ENCODE results near the gene ANTXR1. TPM values are rescaled to one million over a fixed set of nuclear protein-coding genes. Genes with fewer than 3 reads are reported as not detected.

The ANTXR1 gene
- total RNA-seq, 1 donor from 2014 or later, result not detected

- intact Hi-C loops (cut with micrococcal nuclease), result no loop called here
These were observed 119.2 kb downstream of the ANTXR1 start for GRCh38 chr2:69131983-69132675.

- intact Hi-C loops (cut with micrococcal nuclease), result no loop called here
These were observed 120.1 kb downstream of the ANTXR1 start for GRCh38 chr2:69132960-69133590.

GRCh38 chr2:69133898-69134297 is 120.9 kb downstream of the ANTXR1 start:
- intact Hi-C loops (cut with micrococcal nuclease), result no loop called here

GRCh38 chr2:69134306-69134945 is 121.4 kb downstream of the ANTXR1 start:
- intact Hi-C loops (cut with micrococcal nuclease), result no loop called here

GRCh38 chr2:69138247-69138772 is 125.3 kb downstream of the ANTXR1 start:
- intact Hi-C loops (cut with micrococcal nuclease), result no loop called here

GRCh38 chr2:69138793-69139459 is 125.9 kb downstream of the ANTXR1 start:
- intact Hi-C loops (cut with micrococcal nuclease), result no loop called here

GRCh38 chr2:69139778-69140670 is 127.0 kb downstream of the ANTXR1 start:
- intact Hi-C loops (cut with micrococcal nuclease), result no loop called here

GRCh38 chr2:69141061-69141460 is 128.1 kb downstream of the ANTXR1 start:
- intact Hi-C loops (cut with micrococcal nuclease), result no loop called here

GRCh38 chr2:69143748-69144360 is 130.9 kb downstream of the ANTXR1 start:
- intact Hi-C loops (cut with micrococcal nuclease), result no loop called here

- intact Hi-C loops (cut with micrococcal nuclease), result no loop called here
These were observed 132.2 kb downstream of the ANTXR1 start for GRCh38 chr2:69145204-69145603.

- intact Hi-C loops (cut with micrococcal nuclease), result no loop called here
These were observed 135.0 kb downstream of the ANTXR1 start for GRCh38 chr2:69147841-69148533.

GRCh38 chr2:69149631-69150215 is 136.7 kb downstream of the ANTXR1 start:
- intact Hi-C loops (cut with micrococcal nuclease), result no loop called here

- intact Hi-C loops (cut with micrococcal nuclease), result no loop called here
These were observed 139.0 kb downstream of the ANTXR1 start for GRCh38 chr2:69151931-69152330.

- intact Hi-C loops (cut with micrococcal nuclease), result no loop called here
These were observed 140.0 kb downstream of the ANTXR1 start for GRCh38 chr2:69152847-69153583.

GRCh38 chr2:69154106-69154505 is 141.1 kb downstream of the ANTXR1 start:
- intact Hi-C loops (cut with micrococcal nuclease), result no loop called here

GRCh38 chr2:69156624-69157023 is 143.6 kb downstream of the ANTXR1 start:
- intact Hi-C loops (cut with micrococcal nuclease), result no loop called here

GRCh38 chr2:69157441-69157840 is 144.5 kb downstream of the ANTXR1 start:
- intact Hi-C loops (cut with micrococcal nuclease), result no loop called here

GRCh38 chr2:69159986-69160385 is 147.0 kb downstream of the ANTXR1 start:
- intact Hi-C loops (cut with micrococcal nuclease), result no loop called here

GRCh38 chr2:69162057-69162456 is 149.1 kb downstream of the ANTXR1 start:
- intact Hi-C loops (cut with micrococcal nuclease), result no loop called here
